ENCODE data around the gene RPN2.

Gene RPN2

DNA sequence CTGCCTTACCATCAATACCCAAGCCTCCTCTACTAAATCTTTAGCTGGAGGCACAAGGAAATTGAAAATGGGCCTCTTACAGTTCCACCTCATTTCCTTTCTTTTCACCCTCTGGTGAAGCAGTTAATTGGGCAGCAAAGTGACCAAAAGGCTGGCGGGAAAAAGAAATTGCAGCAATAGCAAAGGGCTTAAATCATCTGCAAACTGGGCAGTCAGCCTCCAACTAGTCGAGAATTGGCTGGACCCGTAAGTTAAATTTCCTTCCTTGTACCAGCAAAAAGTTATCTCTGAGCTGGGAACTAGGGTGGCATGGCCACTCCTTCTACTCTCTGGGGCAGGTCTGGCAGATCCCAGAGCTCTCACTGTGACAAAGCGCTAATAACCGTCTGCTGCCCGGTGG, 49.0 kb downstream of the RPN2 start:
- peaks cover 8% of the 10 kb centered on the region for H3K4me1 Mint-ChIP-seq
- TF ChIP-seq, protein P1, sequence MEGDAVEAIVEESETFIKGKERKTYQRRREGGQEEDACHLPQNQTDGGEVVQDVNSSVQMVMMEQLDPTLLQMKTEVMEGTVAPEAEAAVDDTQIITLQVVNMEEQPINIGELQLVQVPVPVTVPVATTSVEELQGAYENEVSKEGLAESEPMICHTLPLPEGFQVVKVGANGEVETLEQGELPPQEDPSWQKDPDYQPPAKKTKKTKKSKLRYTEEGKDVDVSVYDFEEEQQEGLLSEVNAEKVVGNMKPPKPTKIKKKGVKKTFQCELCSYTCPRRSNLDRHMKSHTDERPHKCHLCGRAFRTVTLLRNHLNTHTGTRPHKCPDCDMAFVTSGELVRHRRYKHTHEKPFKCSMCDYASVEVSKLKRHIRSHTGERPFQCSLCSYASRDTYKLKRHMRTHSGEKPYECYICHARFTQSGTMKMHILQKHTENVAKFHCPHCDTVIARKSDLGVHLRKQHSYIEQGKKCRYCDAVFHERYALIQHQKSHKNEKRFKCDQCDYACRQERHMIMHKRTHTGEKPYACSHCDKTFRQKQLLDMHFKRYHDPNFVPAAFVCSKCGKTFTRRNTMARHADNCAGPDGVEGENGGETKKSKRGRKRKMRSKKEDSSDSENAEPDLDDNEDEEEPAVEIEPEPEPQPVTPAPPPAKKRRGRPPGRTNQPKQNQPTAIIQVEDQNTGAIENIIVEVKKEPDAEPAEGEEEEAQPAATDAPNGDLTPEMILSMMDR (IDR thresholded peaks at IDR 0.05), result no peak
- H3K4me3 Mint-ChIP-seq, result no peak overlapping the region
- peaks cover 85% of the 10 kb centered on the region for H3K36me3 Mint-ChIP-seq (ENCODE audit: low read depth)
- no peak for DNase-seq
- H3K27ac Mint-ChIP-seq, result no peak overlapping the region
- no peaks in the 10 kb centered on the region for H3K9me3 Mint-ChIP-seq
- H3K27me3 Mint-ChIP-seq (ENCODE audit: low read depth, poor library complexity), result no peaks in the 10 kb centered on the region

DNA sequence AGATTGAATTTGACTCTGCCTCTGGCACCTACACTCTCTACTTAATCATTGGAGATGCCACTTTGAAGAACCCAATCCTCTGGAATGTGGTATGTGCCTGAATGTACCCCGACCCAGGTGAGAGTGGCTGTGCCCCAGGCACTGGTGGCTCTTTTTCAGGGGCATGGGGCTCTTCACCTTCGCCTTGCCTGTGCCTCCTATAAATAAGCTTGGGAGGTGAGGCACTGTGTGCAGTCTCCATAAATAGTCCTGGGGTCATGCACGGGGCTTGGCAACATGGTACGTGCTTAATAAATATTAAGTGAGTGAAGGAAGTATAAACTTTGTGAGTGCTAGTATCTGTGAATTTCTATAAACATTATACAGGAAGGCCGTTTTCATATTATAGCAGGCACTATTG, 49.5 kb downstream of the RPN2 start:
- H3K4me3 Mint-ChIP-seq, result no peak overlapping the region
- peaks cover 8% of the 10 kb centered on the region for H3K4me1 Mint-ChIP-seq
- no peaks in the 10 kb centered on the region for H3K9me3 Mint-ChIP-seq
- H3K27me3 Mint-ChIP-seq (ENCODE audit: low read depth, poor library complexity), result no peaks in the 10 kb centered on the region
- peaks cover 82% of the 10 kb centered on the region for H3K36me3 Mint-ChIP-seq (ENCODE audit: low read depth)
- TF ChIP-seq, protein P1 (IDR thresholded peaks at IDR 0.05), result no peak
- no peak overlapping the region for H3K27ac Mint-ChIP-seq
- no peak for DNase-seq

DNA sequence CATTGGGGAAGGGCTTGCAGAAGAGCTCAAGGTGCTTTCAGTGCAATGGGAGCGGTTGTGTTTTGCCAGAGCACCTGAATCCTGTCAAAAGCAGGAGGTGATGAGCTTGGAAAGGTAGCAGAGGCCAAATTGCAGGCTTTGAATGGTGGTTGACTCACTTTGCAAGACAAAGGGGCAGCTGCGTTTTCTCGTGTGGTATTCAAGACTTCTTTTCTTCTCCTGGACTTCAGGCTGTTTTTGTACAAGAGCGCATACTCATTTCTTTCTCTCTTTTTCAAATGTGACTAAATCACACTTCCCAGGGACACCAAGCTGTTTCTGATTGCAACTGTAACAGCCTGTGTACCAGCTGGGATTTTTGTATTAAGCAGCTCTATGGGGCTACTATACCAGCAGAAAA, 50.2 kb downstream of the RPN2 start:
- TF ChIP-seq, protein P1 (IDR thresholded peaks at IDR 0.05), result no peak
- no peaks in the 10 kb centered on the region for H3K9me3 Mint-ChIP-seq
- H3K4me1 Mint-ChIP-seq, result peaks cover 8% of the 10 kb centered on the region
- DNase-seq, result no peak
- no peak overlapping the region for H3K4me3 Mint-ChIP-seq
- H3K27ac Mint-ChIP-seq, result peak overlapping the region; percentile 3
- no peaks in the 10 kb centered on the region for H3K27me3 Mint-ChIP-seq (ENCODE audit: low read depth, poor library complexity)
- peaks cover 82% of the 10 kb centered on the region for H3K36me3 Mint-ChIP-seq (ENCODE audit: low read depth)

DNA sequence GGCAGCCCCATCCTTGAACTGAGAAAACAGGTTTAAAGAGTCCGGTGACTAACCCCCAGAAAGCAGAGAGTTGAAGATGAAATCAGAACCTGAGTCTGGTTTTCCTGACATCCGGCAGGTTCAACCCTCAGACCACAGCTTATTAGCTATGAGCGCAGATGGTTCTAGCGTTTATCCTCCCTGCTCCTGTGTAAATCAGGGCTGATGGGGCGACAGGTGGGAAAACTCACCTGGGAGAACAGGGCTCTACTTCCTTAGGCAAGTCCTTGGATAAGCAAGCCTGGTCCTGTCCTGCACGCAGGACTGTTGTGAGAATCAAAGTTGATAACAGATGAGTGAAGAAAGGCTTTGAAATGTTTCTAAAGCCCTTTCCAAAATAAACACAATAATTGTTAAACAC, 51.1 kb downstream of the RPN2 start:
- H3K4me3 Mint-ChIP-seq, result no peak overlapping the region
- no peak for DNase-seq
- H3K36me3 Mint-ChIP-seq (ENCODE audit: low read depth), result peaks cover 82% of the 10 kb centered on the region
- no peaks in the 10 kb centered on the region for H3K9me3 Mint-ChIP-seq
- TF ChIP-seq, protein P1 (IDR thresholded peaks at IDR 0.05), result no peak
- H3K27ac Mint-ChIP-seq, result no peak overlapping the region
- H3K4me1 Mint-ChIP-seq, result peaks cover 12% of the 10 kb centered on the region
- no peaks in the 10 kb centered on the region for H3K27me3 Mint-ChIP-seq (ENCODE audit: low read depth, poor library complexity)

DNA sequence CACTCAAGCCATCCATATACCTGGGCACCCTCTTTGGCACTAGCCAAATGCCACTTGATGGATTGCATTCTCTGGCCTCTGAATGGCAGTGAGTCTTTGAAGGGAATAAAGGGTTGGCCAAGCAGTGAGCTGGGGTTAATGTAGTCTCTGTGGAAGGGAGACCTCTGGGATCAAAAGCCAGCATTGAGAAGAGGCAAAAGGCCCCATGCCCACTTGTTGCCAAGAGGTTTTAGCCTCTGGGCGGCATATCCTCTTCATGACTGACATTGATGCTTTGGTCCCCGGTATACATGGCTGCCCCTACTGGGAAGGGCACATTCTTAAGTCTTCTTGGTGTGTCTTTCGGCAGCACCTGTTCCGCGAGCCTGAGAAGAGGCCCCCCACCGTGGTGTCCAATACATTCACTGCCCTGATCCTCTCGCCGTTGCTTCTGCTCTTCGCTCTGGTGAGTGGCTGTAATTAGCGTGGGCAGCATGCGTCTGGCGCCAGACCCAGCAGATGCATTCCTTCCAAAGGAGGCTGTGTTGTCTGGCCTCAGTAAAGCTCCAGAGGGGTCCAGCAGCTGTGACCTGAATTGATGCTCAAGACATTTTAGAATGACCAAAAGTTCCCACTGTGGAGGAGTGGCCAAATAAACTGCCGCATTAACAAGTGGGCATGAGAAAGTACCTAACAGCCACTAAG, 53.0 kb downstream of the RPN2 start:
- Mint-ChIP-seq H3K4me1 (peaks cover 12% of the 10 kb centered on the region), H3K9me3 (no peaks in the 10 kb centered on the region), H3K4me3 (no peak overlapping the region), H3K27me3 (ENCODE audit: low read depth, poor library complexity) (no peaks in the 10 kb centered on the region), H3K36me3 (ENCODE audit: low read depth) (peaks cover 88% of the 10 kb centered on the region), H3K27ac (no peak overlapping the region)
- no peak for DNase-seq
- TF ChIP-seq, protein P1 (IDR thresholded peaks at IDR 0.05), result no peak

DNA sequence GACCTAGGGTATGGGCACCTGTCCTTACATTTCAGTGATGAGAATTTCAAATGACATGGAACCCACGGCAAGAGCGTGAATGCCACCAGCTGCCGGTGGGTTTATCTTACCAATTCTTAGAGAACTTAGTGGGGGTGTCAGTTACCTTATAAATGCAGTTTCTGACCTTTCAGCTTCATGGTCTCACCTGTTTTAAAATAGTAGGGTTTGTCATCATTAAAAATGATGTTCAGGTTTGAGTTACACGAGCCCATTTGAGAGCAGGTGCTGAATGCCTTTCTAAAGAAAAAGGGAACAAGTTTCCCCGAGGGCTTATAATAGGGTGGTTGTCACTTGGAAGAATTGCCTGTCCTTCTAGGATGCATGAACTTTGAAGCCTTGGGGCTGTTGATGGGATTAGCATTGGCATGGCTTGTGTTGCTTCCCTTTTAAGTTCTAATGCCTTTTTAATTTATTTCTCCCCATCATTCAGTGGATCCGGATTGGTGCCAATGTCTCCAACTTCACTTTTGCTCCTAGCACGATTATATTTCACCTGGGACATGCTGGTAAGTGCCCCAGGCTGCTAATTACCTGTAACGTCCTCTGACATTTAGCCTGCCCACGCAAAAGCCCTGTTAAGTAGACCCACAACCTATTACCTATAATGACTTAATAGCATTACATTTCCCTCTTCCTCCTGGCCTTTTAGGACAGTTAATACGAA, 54.6 kb downstream of the RPN2 start:
- H3K36me3 Mint-ChIP-seq (ENCODE audit: low read depth), result peaks cover 88% of the 10 kb centered on the region

More for the DNA sequence above, 54.6 kb downstream of the RPN2 start:
- H3K27me3 Mint-ChIP-seq (ENCODE audit: low read depth, poor library complexity), result no peaks in the 10 kb centered on the region
- H3K9me3 Mint-ChIP-seq, result no peaks in the 10 kb centered on the region
- no peak for DNase-seq
- peaks cover 8% of the 10 kb centered on the region for H3K4me1 Mint-ChIP-seq
- TF ChIP-seq, protein P1 (IDR thresholded peaks at IDR 0.05), result no peak
- no peak overlapping the region for H3K4me3 Mint-ChIP-seq
- peak overlapping the region; percentile 11 for H3K27ac Mint-ChIP-seq

Data from nephron progenitor cell (in vitro differentiated cells).